ENCODE results near the gene DICER1.

DNA sequence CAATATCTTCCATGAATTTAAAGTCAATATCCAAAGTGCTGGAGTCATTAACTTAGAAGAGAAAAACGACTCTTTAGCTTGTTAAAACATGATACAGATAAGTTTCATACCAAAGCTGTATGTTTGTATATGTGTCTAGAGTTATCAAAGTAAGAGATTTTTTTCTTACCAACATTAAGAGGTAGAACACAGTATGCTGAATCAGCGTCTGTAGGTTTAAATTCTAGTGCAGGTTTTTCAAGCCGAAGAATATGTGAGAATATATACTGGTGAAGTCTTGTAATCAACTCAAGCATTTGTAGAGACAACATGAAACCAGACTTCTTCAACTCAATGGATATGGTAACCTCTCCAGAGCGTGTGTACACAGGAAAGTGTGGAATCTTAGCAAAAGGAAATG is 49.6 kb downstream of the DICER1 start:
- TF ChIP-seq, protein P1, sequence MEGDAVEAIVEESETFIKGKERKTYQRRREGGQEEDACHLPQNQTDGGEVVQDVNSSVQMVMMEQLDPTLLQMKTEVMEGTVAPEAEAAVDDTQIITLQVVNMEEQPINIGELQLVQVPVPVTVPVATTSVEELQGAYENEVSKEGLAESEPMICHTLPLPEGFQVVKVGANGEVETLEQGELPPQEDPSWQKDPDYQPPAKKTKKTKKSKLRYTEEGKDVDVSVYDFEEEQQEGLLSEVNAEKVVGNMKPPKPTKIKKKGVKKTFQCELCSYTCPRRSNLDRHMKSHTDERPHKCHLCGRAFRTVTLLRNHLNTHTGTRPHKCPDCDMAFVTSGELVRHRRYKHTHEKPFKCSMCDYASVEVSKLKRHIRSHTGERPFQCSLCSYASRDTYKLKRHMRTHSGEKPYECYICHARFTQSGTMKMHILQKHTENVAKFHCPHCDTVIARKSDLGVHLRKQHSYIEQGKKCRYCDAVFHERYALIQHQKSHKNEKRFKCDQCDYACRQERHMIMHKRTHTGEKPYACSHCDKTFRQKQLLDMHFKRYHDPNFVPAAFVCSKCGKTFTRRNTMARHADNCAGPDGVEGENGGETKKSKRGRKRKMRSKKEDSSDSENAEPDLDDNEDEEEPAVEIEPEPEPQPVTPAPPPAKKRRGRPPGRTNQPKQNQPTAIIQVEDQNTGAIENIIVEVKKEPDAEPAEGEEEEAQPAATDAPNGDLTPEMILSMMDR (IDR thresholded peaks at IDR 0.05) = no peak
- TF ChIP-seq POLR2A (IDR thresholded peaks at IDR 0.05) = no peak

Data from Peyer's patch (tissue), 4 donors.